Measurements from ENCODE around the gene KLHDC3.
"Not testable (repeated sequence)": the region's sequence is repeated elsewhere in the genome, so short reads cannot be mapped to it uniquely, and the experiment has no call there.

Gene KLHDC3

DNA sequence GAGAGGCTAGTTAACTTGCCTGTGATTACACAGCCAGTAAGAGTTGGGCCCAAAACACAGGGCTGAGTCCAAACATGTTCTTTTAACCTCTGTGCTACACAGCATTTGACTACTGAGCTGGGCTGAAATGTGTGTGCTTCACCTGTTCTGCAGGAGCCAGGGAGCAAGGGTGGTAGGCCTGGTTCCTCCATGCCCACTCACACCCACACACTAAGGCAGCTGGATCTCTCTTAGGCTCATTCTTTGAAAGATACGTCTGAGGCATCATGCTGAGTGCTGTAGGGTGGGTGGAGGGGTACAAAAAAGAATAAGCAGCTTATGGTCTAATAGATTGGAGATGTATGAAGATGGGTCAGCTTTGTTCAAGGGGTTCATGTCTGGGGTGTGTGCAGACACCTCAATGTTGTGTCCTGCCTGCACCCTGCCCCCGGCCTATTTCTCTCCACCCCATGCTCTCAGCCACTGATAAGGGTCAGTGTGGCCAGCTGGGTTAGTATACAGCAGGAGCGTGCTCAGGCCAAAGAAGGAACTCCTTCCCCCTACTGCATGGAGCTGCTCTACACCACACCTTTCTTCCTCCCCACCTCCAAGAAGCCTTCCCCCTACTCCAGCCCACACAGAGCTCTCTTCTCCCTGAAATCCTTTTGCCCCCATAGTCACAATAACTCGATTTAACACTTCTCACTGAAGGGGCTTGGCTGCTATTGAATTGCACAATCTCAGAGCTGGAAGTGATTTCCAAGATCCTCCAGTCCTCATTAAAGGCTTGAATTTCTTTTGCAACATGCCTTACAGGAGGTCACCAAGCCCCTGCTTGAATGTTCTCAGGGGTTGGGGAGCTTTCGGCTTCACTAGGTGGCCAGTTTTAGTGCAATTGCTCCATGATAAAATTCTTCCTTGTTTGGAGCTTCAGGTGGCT, 26.3 kb upstream of the KLHDC3 start:
- no peak overlapping the region for H3K27ac ChIP-seq
- DNase-seq (ENCODE audit: low read depth, low spot score) = no peak

DNA sequence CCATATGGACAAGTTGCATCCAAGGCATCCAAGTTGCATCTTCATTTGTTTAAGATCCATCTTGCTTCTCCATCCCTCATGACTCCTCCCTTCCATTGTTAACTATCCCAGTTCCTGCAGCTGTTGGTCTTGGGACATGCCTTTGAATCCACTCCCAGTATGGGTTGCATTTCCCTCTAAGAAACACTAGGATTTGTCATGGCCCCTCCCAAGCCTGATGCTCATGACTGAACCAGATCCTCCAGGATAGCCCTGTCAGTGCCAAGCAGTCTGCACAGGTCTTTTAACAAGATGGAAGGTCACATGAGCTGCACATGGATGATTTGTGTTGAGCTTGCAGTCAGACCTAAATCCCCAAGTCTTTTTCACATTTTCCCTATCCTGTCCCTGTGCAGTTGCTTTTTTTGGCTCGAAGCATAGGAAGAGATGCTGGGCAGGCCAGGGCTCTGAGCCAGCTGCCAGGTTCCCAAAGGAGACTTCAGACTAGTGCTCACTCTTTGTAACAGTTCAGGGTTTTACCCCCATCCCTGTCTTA, 25.5 kb upstream of the KLHDC3 start:
- H3K27ac ChIP-seq = no peak overlapping the region
- no peak for DNase-seq (ENCODE audit: low read depth, low spot score)

DNA sequence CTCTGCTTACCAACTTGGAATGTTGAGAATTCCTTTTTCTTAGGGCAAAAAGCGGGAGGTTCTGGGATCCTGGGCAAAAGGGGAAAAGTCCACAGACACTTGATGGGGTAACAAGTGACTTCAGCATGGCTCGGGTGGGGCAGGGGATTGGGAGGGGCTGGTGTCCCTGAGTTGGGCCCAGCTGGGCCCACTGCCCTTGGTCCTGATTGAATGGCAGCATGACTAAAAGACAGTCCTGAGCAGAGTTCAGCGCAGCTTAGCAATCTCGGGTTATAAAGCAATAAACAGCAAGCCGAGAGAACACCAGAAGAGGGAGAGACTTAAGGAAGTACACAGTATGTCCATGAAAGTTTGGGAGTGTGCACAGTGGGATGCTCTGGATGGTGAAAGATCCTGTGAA, 24.1 kb upstream of the KLHDC3 start:
- no peak for DNase-seq (ENCODE audit: low read depth, low spot score)
- H3K27ac ChIP-seq = no peak overlapping the region

DNA sequence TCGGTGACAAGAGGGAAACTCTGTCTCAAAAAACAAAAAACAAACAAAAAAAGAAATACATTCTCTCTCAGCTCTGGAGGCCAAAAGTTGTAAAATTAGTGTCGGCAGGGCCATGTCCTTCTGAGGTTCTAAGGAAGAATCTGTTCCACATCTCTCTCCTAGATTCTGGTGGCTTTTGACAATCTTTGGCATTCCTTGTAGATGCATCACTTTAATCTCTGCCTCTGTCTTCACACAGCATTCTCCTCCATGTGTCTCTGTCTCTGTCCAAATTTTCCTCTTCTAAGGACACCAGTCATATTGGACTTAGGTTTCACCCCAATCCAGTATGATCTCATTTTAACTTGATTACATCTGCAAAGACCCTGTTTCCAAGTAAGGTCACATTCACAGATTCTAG, 20.6 kb upstream of the KLHDC3 start:
- no peak for DNase-seq (ENCODE audit: low read depth, low spot score)
- no peak overlapping the region for H3K27ac ChIP-seq

DNA sequence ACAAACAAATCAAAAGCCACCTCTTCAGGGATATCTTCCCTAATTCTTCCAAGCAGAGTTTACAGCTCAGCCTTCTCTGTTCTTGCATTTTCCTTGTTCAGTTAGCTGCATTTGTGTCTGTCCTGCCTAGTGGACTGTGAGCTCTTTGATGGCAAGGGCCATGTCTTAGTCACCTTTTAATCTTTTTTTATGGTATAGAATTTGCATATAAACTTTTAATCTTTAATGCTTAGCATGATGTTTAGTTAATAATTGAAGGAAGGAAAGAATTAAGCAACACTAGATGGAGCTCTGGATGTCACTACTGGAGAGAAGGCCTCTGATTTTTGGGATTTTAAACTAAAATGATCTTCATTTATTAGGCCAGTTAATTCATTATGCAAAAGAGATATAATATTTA, 17.5 kb upstream of the KLHDC3 start:
- no peak overlapping the region for H3K27ac ChIP-seq

DNA sequence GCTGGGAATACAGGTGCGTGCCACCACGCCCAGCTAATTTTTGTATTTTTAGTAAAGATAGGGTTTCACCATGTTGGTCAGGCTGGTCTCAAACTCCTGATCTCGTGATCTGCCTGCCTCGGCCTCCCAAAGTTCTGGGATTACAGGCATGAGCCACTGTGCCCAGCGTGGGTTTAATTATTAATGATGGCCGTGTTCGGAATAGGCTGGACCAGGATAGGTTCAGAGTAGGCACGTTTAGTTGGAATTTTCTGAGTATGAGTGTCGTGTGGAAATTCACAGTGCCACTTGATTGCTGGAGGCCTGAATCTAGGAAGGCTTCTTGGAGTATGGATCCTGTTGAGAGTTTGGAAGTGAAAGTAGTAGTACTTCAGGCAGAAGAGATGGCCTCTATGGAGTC, 15.8 kb upstream of the KLHDC3 start:
- DNase-seq (ENCODE audit: low read depth, low spot score); H3K27ac ChIP-seq: not testable (repeated sequence)

More for the DNA sequence above, 17.5 kb upstream of the KLHDC3 start:
- DNase-seq (ENCODE audit: low read depth, low spot score) = no peak

DNA sequence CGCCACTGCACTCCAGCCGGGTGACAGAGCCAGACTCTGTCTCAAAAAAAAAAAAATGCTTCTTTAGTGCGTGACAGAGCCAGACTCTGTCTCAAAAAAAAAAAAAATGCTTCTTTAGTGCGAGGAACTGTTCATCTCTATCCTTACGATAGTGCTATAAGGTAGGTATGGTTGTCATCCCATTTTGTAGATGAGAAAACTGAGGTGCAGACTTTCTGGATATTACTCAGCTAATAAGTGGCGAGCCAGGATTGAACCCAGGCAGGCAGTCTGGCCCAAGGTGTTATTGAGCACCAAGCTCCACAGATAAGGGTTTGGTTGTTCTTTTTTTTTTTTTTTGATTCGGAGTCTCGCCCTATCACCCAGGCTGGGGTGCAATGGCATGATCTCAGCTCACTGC, 12.2 kb upstream of the KLHDC3 start:
- H3K27ac ChIP-seq = no peak overlapping the region
- no peak for DNase-seq (ENCODE audit: low read depth, low spot score)

DNA sequence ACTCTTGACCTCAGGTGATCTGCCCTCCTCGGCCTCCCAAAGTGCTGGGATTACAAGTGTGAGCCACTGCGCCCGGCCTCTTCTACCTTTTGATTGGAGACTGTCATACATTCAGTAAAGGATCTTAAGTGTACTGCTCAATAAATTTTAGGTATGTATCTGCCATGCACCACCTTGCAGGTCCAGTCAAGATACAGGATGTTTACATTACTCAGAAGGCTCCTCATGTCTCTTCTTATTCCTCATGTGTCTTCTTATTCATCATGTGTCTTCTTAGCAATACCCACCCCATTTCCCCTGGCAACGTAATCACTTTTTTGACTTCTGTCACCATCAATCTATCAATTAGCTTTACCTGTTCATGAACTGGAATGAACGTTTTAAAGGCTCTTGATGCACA, 8.2 kb upstream of the KLHDC3 start:
- H3K27ac ChIP-seq = peak overlapping the region; percentile 55
- peak; percentile 14 for DNase-seq (ENCODE audit: low read depth, low spot score)

DNA sequence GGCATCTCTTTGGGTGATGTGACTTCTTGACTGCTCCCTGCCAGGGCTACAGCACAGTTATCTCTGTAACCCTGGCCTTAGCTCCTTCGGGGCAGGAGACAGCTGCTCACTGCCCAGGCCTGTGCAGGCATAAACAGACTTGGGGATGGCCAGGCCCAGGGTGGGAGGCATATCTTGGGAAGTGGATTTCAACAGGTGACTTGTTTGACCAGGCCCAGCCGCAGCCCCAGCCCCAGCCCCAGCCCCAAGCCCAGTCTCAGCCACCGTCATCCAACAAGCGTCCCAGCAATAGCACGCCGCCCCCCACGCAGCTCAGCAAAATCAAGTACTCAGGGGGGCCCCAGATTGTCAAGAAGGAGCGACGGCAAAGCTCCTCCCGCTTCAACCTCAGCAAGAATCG, 7.8 kb upstream of the KLHDC3 start:
- no peak for DNase-seq (ENCODE audit: low read depth, low spot score)
- H3K27ac ChIP-seq = peak overlapping the region; percentile 55

DNA sequence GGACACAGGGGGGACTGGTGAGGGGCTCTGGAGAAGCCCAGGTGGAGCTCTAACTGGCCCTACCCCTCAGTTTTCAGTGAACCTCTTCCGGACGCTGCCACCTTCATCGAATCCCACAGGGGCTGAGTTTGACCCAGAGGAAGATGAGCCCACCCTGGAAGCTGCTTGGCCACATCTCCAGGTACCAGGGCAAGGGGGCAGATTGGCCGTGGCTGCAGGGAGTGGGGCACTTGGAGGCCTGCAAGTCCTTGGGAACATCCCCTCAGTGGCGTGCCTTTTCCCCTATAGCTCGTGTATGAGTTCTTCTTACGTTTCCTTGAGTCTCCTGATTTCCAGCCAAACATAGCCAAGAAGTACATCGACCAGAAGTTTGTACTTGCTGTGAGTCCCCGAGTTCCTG, 6.9 kb upstream of the KLHDC3 start:
- no peak overlapping the region for H3K27ac ChIP-seq
- DNase-seq (ENCODE audit: low read depth, low spot score) = no peak

DNA sequence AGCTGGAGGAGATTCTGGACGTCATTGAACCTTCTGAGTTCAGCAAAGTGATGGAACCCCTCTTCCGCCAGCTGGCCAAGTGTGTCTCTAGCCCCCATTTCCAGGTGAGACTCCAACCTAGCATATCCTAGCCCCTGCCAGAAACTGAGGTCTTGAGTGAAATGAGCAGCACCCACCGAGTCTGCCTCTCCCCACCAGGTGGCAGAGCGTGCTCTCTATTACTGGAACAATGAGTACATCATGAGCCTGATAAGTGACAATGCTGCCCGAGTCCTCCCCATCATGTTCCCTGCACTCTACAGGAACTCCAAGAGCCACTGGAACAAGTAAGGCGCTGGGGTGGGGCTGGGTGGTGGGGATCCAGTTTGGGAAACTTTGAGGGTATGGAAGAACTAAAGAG, 4.9 kb upstream of the KLHDC3 start:
- no peak overlapping the region for H3K27ac ChIP-seq
- DNase-seq (ENCODE audit: low read depth, low spot score) = no peak

DNA sequence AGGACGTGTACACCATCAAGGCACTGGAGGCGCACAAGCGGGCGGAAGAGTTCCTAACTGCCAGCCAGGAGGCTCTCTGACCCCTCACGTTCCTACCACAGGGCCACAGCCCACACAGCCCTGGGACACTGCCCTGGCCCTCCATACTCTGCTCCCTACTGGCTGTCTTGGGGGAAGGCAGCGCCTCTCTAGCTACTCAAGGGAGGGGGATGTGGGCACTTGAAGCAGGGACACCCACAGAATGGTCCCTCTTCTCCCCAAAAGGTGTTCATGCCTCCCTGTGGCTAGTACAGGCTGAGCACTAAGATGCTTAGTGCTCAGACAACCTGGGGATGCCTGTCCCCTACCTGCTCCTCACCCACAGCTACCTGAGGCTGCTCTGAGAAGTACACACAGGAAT, 2.8 kb upstream of the KLHDC3 start:
- DNase-seq (ENCODE audit: low read depth, low spot score) = no peak
- no peak overlapping the region for H3K27ac ChIP-seq

DNA sequence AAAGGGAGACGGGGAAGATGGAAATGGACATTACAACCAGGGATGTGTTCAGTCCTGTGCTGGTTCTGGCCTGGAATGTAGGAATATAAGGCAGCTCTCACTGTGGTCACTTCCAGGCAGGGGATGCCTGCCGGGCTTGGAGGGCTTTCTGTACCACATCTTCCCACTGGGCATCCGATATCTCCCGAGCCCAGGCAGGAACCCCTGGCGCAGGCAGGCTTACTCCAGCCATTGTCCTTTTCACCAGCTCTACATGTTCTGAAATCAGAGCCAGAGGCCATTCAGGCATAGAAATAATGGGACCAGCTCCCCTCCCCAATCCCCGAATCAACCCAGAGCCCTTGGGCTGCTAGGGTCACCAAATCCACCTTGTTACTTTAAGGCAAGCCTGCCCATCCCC, 1.7 kb upstream of the KLHDC3 start:
- DNase-seq (ENCODE audit: low read depth, low spot score) = no peak
- no peak overlapping the region for H3K27ac ChIP-seq

DNA sequence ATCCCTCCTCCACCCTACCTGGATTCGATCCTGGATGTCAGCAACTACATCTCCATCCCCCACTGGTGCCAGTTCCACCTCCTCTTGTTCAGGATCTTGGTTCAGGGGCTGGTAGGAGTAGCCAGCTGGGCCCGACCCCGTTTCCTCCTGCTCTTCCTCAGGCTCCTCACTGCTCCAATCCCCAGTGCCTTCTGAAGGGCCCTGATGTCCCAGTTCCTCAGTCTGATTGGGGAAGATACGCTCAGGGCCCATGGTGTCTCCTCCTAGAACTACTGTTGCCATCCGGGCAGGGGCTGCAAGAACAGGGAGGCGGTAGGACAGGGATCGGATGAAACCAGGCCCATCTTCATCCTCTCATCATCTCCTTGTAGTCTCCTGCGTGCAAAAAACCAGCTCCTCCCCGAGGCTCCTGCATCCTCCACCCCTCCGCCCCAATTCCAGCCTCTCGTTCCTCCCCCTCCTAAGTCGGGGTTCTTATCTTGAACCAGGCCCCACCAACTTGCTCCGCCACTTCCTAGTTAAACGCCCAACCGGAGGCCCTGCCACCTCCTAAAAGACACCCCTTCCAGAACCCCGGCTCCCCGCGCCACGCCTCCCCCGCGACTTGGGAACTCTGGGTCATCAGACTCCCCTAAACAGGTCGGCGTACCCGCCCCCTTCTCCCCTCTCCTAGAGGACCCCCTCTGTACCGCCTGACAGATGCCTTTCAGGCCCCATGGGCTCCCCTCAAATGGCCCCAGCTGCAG, 779 bp upstream of the KLHDC3 start:
- H3K27ac ChIP-seq = peak overlapping the region; percentile 33
- DNase-seq (ENCODE audit: low read depth, low spot score) = no peak

DNA sequence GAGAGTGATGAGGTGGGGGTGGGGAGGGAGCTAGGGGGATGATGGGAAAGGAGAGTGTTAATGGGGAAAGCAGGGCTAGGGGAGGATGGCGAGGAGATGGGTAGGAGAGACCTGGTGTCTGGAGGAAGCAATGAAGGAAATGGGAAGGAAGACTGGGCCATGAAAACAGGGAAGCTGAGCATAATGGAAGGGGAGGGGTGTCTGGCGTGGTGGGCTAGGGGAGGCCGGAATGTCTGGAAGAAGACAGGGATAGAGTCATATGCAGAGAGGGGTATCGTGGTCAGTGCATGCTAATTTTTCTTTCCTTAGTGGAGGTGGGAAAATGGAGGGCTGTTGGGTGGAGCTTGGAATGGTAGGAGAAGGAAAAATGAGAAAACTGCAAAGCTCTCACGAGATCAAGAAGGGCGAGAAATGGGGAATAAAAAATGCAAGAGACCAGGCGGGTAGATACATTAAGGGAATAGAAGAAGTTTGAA, 423 bp downstream of the KLHDC3 start:
- no peak for DNase-seq (ENCODE audit: low read depth, low spot score)
- no peak overlapping the region for H3K27ac ChIP-seq

DNA sequence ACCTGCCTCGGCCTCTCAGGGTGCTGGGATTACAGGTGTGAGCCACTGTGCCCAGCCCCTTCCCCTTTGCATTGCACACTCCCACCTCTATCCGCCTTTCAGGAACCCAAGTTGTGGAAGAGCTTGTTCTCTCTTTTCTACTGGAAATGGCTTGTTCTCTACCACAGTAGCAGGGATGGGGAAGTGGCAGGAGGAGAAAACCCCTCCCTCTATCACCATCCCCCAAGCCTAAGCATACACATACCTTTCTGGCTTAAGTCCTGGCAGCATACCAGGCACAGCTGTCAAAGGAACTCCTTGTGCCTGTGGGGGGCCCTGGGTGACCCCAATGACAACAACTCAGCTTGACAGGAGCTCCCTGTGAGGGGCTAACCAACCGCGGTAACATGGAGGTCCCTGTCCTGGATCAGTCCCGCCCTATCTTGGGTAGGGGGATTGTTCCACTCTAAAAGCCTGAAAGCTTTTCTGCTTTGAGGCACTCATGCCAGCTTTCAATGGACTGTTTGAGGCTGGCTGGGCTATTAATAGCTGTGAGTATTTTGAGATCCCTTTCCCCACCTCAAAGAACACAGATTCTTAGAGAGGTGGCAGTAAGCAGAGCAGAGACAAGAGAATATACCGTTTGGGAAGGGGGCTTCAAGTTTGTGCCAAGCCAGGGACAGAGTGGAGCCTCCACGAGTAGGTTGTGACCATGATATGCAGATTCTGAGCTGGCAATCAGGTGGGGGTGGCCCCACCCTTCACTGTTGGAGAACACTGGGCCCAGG, 2.3 kb downstream of the KLHDC3 start:
- no peak for DNase-seq (ENCODE audit: low read depth, low spot score)
- no peak overlapping the region for H3K27ac ChIP-seq

DNA sequence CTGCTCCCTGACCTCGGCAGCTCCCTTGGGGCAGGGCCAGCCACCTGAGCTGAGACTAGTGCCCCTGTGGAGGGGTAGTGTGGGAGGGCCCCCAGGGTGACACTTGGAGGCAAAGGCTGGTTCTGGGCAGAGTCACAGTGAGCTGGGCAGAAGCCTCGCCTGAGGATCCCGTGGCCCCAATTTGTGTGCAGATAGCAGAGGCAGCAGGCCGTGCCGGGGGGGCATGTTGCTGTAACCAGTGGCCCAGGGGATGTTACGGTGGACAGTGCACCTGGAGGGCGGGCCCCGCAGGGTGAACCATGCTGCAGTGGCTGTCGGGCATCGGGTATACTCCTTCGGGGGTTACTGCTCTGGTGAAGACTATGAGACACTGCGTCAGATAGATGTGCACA, 2.9 kb downstream of the KLHDC3 start:
- no peak for DNase-seq (ENCODE audit: low read depth, low spot score)
- H3K27ac ChIP-seq = no peak overlapping the region

DNA sequence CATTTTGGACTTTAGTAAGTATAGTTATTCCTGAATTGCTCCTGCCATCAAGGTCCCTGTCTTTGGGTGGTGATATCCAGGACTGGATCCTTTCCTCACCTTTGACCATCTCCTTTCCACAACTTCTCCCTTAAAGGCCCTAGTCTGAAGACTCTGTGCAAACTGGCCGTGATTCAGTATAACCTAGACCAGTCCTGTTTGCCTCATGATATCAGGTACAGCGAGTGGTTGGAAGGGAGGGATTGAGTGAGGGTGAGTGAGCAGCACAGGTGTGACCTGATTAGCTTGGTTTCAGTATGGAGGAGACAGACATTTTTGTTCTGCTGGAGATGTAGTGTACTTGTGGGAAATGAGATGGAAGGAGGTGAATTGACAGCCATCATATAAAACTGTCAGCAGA, 5.1 kb downstream of the KLHDC3 start:
- DNase-seq (ENCODE audit: low read depth, low spot score) = no peak
- no peak overlapping the region for H3K27ac ChIP-seq

DNA sequence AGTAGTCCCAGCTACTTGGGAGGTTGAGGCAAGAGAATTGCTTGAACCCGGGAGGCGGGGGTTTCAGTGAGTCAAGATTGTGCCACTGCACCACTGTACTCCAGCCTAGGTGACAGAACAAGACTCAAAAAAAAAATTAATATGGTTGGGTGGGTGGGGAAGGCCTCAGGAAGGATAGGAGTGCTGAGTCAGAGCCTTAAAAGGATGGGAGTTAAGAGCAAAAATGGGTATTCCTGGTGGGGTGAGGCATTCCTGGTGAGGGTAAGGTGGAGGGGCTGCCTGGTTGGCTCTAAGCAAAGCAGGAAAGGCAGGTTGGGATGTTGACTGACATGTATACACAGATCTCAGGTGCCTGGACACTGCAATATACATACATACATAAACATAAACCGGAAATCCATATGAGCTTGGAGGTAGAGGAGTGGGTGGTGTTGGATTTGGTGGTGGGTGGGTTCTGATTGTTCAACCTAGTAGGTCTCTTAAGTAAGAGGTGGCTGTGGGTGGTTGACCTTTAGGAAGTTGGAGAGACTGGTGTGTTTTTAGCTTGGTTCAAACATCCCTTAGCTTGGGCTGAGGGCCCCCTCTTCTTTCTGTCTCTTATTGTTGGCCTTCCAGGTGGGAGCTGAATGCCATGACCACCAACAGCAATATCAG, 6.1 kb downstream of the KLHDC3 start:
- no peak overlapping the region for H3K27ac ChIP-seq
- no peak for DNase-seq (ENCODE audit: low read depth, low spot score)

DNA sequence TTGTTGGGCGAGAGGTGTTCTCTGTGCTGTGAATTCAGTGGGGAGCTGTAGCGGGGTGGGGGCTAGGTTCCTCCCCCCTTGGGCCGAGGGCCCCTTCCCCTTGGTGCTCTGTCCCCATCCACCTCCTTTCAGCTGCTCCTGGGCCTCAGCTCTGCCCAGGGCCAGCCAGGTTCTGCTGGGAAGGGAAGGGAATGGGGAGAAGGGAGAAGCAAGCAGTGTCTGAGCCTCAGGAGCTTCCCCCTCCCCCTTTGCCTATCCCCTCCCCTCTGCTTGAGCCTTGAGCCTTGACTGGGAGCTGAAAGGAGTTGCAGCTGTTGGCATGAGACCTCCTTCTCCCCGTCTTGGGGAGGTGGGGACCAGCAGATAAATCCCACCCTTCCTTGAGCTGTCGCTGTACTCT, 6.8 kb downstream of the KLHDC3 start:
- DNase-seq (ENCODE audit: low read depth, low spot score) = no peak
- peak overlapping the region; percentile 73 for H3K27ac ChIP-seq
